Muscle of arm (tissue), 14 donors: ENCODE data around the gene FANCG. TPM values are rescaled to one million over a fixed set of nuclear protein-coding genes. Genes with fewer than 3 reads are reported as not detected.

Experiments used
- DNase-seq: peaks from one replicate; pipeline ENCODE4 v3.0.0-alpha.2; 2013
- long read RNA-seq, 11 donors: transcript quantifications; one replicate each; lab custom pipeline, GENCODE V29; 2026
- polyA plus RNA-seq, 12 donors: library from polyadenylated mRNA; unstranded; fragments of 120-200 nt; gene quantifications; one replicate each; pipeline ENCODE4 v1.2.1, GENCODE V29; 2013; ENCODE audit not compliant: insufficient read length in 12 of 12

The FANCG gene
- polyA plus RNA-seq, result 10 to 100 TPM in 10 of 12 donors, 1 to 10 TPM in 1, not detected in 1; 8.4 to 37.0 (median 27.1) TPM
- long read RNA-seq, donor 1, partial matches to known transcripts, result 0 of 2 reads
- long read RNA-seq, donor 1, other reads (novel, unspliced or antisense), result 0 of 2 reads
- long read RNA-seq, donor 2, result 0 reads
- long read RNA-seq, donor 3, partial matches to known transcripts, result 0 of 1 reads
- long read RNA-seq, donor 3, other reads (novel, unspliced or antisense), result 0 of 1 reads
- long read RNA-seq, donor 4, partial matches to known transcripts, result 0 of 1 reads
- long read RNA-seq, donor 4, other reads (novel, unspliced or antisense), result 0 of 1 reads
- long read RNA-seq, donor 5, result 0 reads
- long read RNA-seq, donor 6, result 0 reads
- long read RNA-seq, donor 7, result 0 reads
- long read RNA-seq, donor 8, partial matches to known transcripts, result 0 of 1 reads
- long read RNA-seq, donor 8, other reads (novel, unspliced or antisense), result 0 of 1 reads
- long read RNA-seq, donor 9, partial matches to known transcripts, result 0 of 1 reads
- long read RNA-seq, donor 9, other reads (novel, unspliced or antisense), result 0 of 1 reads
- long read RNA-seq, donor 10, partial matches to known transcripts, result 0 of 2 reads
- long read RNA-seq, donor 10, other reads (novel, unspliced or antisense), result 0 of 2 reads
- long read RNA-seq, donor 11, partial matches to known transcripts, result 0 of 2 reads
- long read RNA-seq, donor 11, other reads (novel, unspliced or antisense), result 0 of 2 reads

DNA sequence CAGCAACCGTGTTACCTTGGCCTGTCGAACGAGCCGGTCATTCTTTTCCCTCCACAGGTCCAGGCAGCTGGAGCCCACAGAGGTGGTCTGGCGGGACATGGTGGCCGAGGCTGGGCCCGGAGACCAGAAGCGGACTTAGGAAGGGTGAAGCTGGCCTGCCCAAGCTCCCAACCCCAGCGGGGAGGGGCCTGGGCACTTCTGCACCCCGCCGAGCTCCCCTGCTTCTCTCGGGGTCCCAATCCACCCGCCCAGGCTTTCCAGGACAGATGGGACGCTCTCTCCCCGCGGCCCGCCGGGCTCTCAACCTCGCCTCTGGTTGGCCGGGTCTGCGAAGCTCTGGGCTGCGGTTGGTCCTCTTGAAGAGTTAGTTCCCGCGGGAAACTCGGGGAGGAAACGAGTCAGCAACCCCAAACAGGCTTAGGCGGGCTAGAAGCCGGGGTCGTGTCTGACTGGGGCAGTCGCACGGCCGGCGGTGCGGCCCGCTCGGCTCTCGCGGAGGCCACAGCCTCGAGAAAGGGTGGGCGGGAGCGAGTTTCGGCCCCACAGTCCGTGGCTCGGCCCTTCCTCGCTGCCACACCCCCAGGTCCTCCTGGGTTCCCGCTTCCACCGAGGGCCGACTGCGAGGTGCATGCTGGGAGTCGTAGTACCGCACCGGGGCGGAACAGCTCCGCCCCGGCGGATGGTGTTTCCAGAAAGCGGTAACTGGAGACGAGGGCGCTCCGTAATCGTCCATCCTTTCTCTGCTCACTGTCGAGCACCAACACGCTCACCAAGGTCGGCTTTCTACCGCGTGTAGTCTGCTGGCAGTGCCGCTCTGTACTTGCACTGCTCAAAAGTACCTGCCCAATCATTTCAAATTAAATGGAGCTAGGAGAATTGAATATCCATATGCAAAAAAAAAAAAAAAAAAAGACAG is at the start of gene FANCG:
Gene FANCG, minus strand, starts transcription at position 517 of the 916 bp plus-strand sequence. Its CDS starts 418 bp downstream, at position 99.
- peak; percentile 94 for DNase-seq

- peak; percentile 95 for DNase-seq
These were observed 37.3 kb upstream of the FANCG start for GRCh38 chr9:35116898-35117551.

- no peak for DNase-seq
These were observed 36.8 kb upstream of the FANCG start for GRCh38 chr9:35116539-35116897.

- peak; percentile 98 for DNase-seq
These were observed 36.2 kb upstream of the FANCG start, which contains the start of gene ATOSB for GRCh38 chr9:35115680-35116538. ATOSB (minus strand) TSS chr9:35115862; CDS start chr9:35108274, 7,588 bp downstream.

DNA sequence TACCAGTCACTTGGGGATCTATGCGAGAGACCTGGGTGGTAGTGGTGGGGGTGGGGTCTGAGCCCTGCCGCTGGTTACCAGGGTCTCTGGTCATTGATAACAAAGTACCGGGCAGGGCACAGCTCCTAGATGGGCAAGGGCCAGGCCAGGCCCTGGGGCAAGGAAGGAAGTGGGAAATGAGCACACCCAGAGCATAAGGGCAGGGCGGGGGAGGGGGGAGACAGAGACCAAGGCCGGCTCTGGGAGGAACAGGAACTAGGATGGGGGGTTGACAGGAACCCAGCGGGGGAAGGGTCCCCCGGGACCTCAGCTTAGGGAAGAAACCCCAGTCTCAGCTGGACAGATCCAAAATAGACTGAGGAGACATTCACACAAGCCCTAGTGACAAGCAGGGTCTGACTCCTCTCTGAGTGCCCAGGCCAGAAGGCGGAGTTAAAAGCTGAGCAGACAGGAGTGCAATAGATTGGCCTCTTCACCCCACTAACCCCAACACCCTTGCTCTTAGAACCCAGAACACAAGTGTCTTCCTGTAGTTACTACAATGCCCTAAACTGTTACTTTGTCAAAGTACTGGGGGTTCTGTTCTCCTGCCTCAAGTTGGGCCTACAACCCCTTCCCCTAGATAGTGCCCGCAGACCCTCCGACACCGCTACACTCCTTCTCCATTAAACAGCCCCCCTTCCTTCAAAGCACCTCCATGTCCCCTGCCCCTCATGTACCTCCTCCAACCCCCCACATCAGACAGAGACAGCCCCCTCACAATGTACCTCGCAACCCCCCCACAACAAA is 35.3 kb upstream of the FANCG start:
- DNase-seq, result peak; percentile 54

DNA sequence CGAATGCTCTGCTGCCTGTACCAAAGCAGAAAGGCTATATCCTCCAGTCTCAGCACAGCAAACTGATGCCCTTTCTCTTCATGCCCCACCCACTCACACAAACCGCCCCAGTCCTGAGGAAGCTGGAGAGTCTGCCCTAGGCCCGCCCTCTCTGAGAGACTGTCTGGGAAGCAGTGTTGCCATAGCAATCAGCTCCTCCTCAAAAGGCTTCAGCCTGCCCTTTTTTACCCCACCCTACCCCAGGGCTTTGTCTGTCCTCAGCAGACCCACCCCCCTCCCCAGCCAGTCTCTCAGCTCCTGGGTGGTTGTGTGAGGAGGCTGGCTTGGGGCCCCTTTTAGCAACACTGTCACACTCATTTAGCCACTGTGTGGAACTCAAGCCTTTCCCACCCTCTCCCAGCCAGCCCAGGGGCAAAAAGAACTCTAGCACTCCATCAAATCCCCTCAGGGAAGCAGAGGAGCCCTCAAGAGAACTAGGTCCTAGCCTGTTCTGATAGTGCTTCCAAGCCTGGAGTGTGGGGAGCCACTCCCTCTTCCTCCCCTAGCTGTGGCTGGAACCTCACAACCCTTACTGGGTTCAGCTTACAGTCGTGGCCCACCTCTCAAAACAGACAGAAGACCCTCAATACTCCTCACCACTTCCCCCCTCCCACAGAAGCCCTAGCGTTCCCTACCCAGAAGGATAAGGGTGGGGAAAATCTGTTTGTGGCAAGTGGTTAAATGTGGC is 34.5 kb upstream of the FANCG start:
- peak; percentile 81 for DNase-seq

DNA sequence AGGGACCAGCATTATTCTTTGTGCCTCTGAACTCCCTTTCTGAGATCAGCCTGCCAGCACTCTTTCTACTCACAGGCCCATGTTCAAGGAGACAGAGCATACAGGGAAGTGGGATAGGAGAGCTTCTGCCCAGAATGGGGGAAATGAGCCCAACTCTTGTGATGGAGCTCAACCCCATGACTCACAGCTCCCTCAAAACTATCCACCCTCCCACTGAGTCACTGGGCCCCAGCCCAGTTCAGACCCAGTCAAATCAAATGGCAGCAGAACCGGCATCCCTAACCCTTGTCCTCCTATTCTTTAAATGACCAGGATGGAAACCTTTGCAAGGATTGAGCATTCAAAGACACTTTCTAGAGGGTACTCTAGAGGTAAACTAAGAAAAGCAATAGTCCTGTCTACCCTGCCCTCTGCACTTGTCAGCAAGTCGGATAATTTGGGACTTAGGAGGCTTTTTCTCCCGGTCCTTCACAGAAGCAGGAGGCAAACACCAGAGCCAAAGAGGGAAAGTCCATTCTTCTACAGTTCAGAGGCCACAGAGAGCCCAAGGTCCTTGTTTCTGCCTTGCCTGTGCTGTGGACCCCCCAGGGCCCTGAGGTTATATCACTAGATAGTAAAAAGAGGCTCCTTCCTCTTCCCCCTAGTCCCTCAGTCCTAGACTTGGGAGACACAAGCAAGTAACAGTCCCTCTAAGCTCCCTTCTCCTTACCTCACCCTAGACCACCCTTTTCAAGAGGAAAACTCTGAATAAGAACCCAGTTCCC is 32.7 kb upstream of the FANCG start:
- no peak for DNase-seq

DNA sequence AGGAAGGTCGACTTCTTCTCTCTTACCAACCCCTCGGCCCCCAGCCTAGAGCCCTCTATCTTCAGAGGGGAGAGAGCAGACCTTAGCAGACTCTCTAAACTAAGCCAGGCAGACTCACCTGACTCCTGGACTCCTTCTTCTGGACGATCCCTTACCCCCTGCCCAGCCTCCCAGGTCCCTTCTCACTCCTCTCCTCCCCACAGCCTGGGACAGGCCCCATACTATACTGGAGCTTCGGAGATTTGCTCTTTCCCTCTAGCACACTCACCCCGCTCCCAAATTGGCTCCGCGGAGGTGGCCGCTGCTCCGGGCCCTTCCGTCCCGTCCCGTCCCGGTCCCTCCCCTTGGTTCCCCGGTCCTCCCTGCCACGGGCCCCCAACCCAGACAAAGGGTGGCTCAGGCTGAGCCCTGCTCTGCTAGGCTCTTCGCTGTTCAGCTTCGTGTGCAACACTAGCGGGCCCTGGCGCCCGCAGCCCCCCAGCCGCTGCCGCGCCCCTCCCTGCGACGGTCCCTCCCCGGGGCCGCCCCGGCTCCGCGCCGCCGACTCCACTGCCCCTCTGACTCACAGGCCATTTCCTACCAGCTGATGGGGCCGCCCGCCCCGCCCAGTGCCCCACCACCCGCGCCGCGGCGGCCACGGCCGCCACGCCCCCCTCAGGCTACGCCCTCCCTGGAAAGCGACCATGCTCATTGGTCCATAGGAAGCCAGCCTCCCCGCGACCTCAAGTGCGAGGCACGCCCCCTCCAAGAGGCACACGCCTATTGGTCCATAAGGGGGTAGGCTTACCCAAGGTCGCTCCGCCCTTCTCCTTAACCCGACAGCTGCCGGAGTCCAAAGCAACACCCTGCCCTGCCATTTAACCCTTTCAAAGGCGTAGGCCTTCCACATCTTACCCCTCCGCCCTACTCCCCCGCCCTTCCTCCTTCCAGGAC is 31.5 kb upstream of the FANCG start:
- peak; percentile 97 for DNase-seq

- DNase-seq, result no peak
These were observed 30.6 kb upstream of the FANCG start for GRCh38 chr9:35110327-35110761.

DNA sequence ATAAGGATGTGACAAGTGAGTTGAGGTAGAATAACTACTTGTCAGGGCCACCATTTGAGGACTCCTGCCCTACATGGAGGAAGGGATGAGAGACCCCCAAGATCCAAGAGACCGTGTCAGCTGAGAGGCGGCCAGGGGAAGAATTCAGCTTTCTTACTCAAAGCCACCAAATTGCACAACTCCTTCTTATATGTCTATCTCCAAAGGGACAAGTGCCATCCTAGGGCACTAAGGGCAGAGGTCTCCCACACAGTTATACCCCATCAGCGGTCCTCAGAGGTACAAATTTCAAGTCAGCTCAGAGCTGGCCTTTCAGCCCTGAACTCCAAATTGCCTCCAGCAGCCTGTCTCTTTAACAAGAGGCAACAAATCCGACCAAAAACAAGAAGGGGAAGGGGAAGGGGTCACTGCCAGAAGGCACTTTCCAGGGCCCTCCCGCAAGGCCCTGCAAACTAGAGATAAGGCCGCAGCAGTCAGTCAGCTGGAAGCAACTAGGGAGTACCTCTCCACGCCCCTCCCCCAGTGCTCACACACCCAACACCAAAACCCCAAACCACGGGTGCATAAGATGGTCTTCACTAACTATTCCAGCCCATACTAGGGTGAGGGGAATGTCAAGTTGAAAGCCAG is 29.3 kb upstream of the FANCG start:
- DNase-seq, result no peak

DNA sequence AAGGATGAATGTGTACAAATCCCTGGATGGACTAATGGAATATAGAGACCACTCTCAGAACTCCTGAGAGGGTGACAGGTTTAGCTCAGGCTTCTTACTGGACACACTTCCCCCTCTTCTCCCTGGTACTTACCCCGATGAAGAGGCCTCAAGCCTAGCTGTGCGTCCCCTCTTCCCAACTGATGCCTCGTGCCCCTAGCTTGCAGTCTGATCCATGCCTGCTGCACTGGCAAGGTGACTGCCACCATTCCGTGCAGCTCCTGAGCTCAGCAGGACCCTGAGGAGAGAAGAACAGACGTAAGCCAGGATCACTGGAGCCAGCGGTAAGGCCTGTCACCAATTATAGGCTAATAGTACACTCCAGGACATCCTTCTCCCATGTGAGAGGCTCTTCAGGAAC is 28.7 kb upstream of the FANCG start:
- no peak for DNase-seq

- no peak for DNase-seq
These were observed 27.9 kb upstream of the FANCG start for GRCh38 chr9:35107297-35108290.

DNA sequence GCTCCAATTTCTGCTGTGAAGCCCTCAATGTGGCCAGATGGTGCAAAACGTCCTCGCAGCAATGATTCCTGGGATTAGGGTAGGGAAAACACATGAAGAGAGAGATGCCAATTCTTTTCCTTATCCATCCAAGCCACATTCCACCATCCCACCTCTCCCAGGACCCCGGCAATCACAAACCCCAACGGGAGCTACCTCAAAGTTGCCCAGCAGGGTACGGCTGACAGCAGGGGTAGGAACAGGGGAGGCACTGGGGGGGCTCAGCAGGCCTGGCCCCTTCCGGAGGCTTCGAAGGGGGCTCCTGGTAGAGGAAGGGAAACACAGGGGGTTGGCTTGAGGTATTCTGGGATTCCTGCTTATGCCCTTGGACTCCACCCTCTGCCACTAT is 26.6 kb upstream of the FANCG start:
- DNase-seq, result no peak

GRCh38 chr9:35105571-35106342 is 26.0 kb upstream of the FANCG start:
- DNase-seq, result no peak
